Fibroblast of the conjunctiva (primary cell): Measurements from ENCODE around the gene MAP3K14.
A peak's percentile ranks its signal among the peaks of the same experiment; 100 is the strongest.

Experiments
- DNase-seq: peaks from one replicate; pipeline ENCODE4 v3.0.0-alpha.2; 2010; ENCODE audit warnings: low read depth

MAP3K14 gene

GRCh38 chr17:45300060-45300751 lies 16.6 kb downstream of the MAP3K14 start:
- DNase-seq: no peak

- no peak for DNase-seq
These were observed 17.5 kb downstream of the MAP3K14 start for GRCh38 chr17:45299361-45299760.

- DNase-seq: no peak
These were observed 18.1 kb downstream of the MAP3K14 start for GRCh38 chr17:45298546-45299285.

- DNase-seq: no peak
These were observed 20.0 kb downstream of the MAP3K14 start for GRCh38 chr17:45296833-45297124.

GRCh38 chr17:45296003-45296832 lies 20.6 kb downstream of the MAP3K14 start:
- DNase-seq: no peak

- DNase-seq: peak; percentile 68
These were observed 22.3 kb downstream of the MAP3K14 start for GRCh38 chr17:45294506-45294905.

GRCh38 chr17:45293413-45294211 lies 23.2 kb downstream of the MAP3K14 start:
- DNase-seq: peak; percentile 87

GRCh38 chr17:45292696-45293412 lies 24.0 kb downstream of the MAP3K14 start:
- DNase-seq: no peak

- no peak for DNase-seq
These were observed 25.5 kb downstream of the MAP3K14 start for GRCh38 chr17:45291171-45291805.

- DNase-seq: no peak
These were observed 26.5 kb downstream of the MAP3K14 start for GRCh38 chr17:45290269-45290765.

- no peak for DNase-seq
These were observed 27.2 kb downstream of the MAP3K14 start for GRCh38 chr17:45289301-45290268.

- DNase-seq: no peak
These were observed 28.0 kb downstream of the MAP3K14 start for GRCh38 chr17:45288825-45289224.

GRCh38 chr17:45287526-45288500 lies 29.0 kb downstream of the MAP3K14 start:
- DNase-seq: no peak

- no peak for DNase-seq
These were observed 30.5 kb downstream of the MAP3K14 start for GRCh38 chr17:45286286-45286685.

GRCh38 chr17:45284176-45285140 lies 32.4 kb downstream of the MAP3K14 start:
- DNase-seq: no peak

GRCh38 chr17:45283711-45284110 lies 33.1 kb downstream of the MAP3K14 start:
- no peak for DNase-seq
